Fibroblast of villous mesenchyme (primary cell): Measurements from ENCODE around the gene FXN. TPM values are rescaled to one million over a fixed set of nuclear protein-coding genes. Genes with fewer than 3 reads are reported as not detected.

Experiments used
- DNase-seq: peaks from one replicate; pipeline ENCODE4 v3.0.0-alpha.2; 2010; ENCODE audit warnings: low read depth
- H3K4me3 ChIP-seq: 2 replicates; pipeline ENCODE4 v1.5.1; 2011; ENCODE audit warnings: low read depth, mild to moderate bottlenecking, low read length
- total RNA-seq: library from RNA; depleted of rRNA; stranded (reverse); fragments of >200 nt; gene quantifications from 2 replicates; pipeline ENCODE4 v1.2.3, GENCODE V29; 2012
- TF ChIP-seq, protein P1 (sequence below): IDR thresholded peaks from 2 replicates; pipeline ENCODE4 v1.5.1; 2012; ENCODE audit warnings: low read depth, mild to moderate bottlenecking, low read length; ENCODE audit not compliant: insufficient read depth

FXN gene
- total RNA-seq, 1 donor: 2.6 TPM

DNA sequence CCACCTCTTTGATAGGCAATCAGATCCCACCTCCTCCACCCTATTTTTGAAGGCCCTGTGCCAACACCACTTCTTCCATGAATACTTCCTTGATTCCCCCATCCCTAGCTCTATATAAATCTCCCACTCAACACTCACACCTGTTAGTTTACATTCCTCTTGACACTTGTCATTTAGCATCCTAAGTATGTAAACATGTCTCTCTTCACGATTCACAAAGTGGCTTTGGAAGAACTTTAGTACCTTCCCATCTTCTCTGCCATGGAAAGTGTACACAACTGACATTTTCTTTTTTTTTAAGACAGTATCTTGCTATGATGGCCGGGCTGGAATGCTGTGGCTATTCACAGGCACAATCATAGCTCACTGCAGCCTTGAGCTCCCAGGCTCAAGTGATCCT lies 1.5 kb upstream of the FXN start:
- no peak overlapping the region for H3K4me3 ChIP-seq
- TF ChIP-seq, protein P1, sequence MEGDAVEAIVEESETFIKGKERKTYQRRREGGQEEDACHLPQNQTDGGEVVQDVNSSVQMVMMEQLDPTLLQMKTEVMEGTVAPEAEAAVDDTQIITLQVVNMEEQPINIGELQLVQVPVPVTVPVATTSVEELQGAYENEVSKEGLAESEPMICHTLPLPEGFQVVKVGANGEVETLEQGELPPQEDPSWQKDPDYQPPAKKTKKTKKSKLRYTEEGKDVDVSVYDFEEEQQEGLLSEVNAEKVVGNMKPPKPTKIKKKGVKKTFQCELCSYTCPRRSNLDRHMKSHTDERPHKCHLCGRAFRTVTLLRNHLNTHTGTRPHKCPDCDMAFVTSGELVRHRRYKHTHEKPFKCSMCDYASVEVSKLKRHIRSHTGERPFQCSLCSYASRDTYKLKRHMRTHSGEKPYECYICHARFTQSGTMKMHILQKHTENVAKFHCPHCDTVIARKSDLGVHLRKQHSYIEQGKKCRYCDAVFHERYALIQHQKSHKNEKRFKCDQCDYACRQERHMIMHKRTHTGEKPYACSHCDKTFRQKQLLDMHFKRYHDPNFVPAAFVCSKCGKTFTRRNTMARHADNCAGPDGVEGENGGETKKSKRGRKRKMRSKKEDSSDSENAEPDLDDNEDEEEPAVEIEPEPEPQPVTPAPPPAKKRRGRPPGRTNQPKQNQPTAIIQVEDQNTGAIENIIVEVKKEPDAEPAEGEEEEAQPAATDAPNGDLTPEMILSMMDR: no peak
- DNase-seq: no peak

DNA sequence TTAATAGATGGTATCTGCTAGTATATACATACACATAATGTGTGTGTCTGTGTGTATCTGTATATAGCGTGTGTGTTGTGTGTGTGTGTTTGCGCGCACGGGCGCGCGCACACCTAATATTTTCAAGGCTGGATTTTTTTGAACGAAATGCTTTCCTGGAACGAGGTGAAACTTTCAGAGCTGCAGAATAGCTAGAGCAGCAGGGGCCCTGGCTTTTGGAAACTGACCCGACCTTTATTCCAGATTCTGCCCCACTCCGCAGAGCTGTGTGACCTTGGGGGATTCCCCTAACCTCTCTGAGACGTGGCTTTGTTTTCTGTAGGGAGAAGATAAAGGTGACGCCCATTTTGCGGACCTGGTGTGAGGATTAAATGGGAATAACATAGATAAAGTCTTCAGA lies 757 bp downstream of the FXN start:
- peak; percentile 22 for DNase-seq

DNA sequence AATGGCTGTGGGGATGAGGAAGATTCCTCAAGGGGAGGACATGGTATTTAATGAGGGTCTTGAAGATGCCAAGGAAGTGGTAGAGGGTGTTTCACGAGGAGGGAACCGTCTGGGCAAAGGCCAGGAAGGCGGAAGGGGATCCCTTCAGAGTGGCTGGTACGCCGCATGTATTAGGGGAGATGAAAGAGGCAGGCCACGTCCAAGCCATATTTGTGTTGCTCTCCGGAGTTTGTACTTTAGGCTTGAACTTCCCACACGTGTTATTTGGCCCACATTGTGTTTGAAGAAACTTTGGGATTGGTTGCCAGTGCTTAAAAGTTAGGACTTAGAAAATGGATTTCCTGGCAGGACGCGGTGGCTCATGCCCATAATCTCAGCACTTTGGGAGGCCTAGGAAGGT lies 1.2 kb downstream of the FXN start:
- no peak for DNase-seq
- H3K4me3 ChIP-seq: peak overlapping the region; percentile 74
- TF ChIP-seq, protein P1: no peak

More for the DNA sequence above, 757 bp downstream of the FXN start:
- TF ChIP-seq, protein P1: no peak
- H3K4me3 ChIP-seq: peak overlapping the region; percentile 74

DNA sequence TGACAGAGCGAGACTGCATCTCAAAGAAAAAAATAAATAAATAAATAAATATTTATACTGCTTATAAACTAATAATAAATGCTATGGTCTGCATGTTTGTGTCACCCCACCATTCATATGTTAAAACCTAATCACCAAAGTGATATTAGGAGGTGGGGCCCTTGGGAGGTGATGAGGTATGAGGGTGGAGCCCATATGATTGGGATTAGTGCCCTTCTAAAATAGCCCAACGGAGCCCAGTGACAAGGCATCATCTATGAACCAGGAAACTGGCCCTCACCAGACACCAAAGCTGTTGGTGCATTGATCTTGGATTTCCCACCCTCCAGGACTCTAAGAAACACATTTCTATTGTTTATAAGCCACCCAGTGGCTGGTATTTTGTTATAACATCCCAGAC lies 5.1 kb downstream of the FXN start:
- TF ChIP-seq, protein P1: no peak

DNA sequence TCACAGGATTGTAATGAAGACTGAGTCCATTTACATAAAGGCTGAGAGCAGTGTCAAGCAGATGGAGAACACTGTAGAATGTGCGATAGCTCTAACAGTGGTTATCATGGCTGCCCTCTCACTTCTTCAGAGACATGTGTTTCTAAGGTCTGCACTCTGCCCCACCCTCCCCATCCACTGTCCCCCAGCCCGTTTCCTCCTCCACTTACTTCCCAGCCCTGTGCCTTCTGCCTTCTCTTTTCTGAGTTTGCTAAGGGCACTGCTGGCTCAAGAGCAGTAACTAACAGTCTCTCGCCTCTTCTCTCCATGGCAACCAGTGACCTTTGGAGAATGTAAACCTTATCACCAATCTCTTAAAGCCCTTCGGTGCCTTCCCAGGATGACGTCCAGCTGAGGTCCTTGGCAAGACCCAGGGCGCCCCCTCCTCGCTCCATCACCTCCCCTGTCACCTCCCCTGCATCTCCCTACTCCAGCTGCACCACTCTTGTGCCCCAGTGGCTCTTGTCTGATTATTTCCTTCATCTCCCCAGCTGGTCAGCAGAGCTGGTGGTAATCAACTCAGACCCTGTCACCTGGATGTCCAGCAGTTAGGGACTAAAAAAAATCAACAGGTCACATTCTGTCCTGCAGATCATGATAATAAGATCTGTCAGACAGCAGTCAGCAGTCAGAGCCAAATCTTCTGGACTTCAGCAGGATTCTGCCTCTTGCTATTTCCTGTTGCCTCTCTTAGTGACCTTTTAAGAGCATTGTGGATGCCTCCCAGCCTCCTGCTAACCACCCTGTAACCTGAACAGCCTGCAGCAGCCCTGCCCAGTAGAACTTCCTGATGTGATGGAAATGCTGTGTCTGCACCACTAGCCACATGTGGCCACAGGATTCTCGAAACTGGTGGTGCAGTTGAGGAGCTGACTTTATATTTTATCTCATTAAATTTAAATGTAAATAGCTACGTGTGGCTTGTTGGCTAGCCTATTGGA lies 9.0 kb downstream of the FXN start:
- peak; percentile 67 for DNase-seq
- TF ChIP-seq, protein P1: no peak
- H3K4me3 ChIP-seq: no peak overlapping the region

More for the DNA sequence above, 5.1 kb downstream of the FXN start:
- DNase-seq: no peak
- H3K4me3 ChIP-seq: no peak overlapping the region

DNA sequence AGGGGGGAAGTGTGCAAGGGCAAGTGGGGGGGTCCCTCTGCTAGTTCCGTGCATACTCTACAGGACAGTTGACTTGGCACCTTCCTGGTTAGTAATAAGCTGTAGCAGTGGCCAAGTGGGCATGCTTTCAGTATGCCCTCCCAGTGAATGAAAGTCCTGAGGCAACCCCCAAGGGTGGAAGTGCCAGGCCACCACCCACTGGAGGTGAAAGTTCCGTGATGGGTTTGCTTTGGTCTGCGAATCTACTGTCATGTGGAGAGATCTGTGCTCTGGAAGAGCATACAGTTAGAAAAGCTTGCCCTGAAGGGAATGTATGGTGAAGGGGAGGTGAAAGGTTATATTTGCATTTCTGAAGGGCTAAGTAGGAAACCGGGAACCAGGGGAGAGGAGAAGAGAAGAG lies 10.3 kb downstream of the FXN start:
- TF ChIP-seq, protein P1: no peak
- no peak for DNase-seq
- H3K4me3 ChIP-seq: no peak overlapping the region

DNA sequence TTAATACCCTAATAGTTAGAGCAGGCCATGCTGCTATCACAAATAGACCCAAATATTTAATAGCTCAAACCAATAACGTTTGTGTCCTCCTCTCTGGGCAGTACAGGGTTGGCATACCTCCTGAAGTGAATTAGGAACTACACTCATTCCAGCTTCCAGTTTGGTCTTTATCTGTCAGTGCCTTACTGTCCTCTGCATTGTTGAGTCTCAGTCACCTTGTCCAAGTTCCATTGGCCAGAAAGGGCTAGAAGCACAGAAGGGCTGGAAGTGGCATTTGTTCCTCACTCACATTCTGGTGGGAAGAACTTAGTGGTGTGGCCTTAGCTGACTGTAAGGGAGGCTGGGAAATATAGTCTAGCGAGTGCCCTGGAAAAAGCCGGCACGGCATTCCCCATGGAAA lies 11.2 kb downstream of the FXN start:
- TF ChIP-seq, protein P1: no peak
- no peak overlapping the region for H3K4me3 ChIP-seq
- DNase-seq: no peak
